GM21723 (cell line): ENCODE measurements around the gene CFAP57.
"Not testable (repeated sequence)": the region's sequence is repeated elsewhere in the genome, so short reads cannot be mapped to it uniquely, and the experiment has no call there.

Source experiments
- ATAC-seq: cut with Tn5 transposase; IDR thresholded peaks from one replicate; pipeline ENCODE4 v1.9.1; 2021; ENCODE audit warnings: mild to moderate bottlenecking, moderate library complexity; ENCODE audit not compliant: unreplicated experiment

CFAP57 gene

GRCh38 chr1:43171876-43172526 lies at the start of gene CFAP57, which contains the start of gene EBNA1BP2:
CFAP57 (plus strand) TSS chr1:43172330; CDS start chr1:43172754, 424 bp downstream.
EBNA1BP2 (minus strand) TSS chr1:43172290; CDS start chr1:43172118, 172 bp downstream.
- ATAC-seq: peak; percentile 89

DNA sequence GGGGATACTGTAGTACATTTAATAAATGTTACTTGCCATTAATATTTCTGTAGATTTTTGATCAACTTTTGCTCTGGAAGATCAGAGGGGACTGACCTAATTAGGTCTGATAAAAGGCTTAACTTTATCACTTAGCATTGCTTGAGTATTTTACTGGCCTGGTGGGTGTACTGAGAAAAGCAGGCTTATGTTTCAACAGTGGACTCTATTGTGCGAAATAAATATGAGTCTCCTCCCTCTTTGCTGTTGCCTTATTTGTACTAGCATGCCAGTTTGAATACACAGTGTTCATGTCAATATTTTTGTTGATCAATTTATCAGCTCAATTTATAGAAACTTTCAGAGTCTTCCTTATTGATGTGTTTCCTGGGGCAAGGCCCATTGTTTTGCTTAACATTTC lies 49.1 kb upstream of the CFAP57 start:
- no peak for ATAC-seq

GRCh38 chr1:43128816-43129215 lies 43.3 kb upstream of the CFAP57 start:
- ATAC-seq: no peak

- ATAC-seq: no peak
Observed at GRCh38 chr1:43129426-43129825, 42.7 kb upstream of the CFAP57 start.

GRCh38 chr1:43134068-43134467 lies 38.1 kb upstream of the CFAP57 start:
- ATAC-seq: no peak

DNA sequence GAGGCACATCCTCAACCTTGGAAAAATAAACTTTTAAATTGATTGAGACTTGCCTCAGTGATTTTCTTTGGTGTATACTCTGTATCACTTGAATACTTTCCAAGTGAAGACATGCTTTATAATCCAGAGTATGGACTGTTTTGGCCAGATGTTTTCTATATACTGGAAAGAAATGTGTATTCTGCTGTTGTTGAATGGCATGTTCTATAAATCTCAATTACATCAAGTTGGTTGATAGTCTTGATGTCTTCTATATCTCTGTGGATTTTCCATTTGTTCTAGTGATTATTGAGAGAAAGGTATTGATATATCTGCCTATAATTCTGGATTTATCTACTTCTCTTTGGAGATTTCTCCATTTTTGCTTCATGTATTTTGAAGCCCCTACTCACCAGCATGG lies 37.5 kb upstream of the CFAP57 start:
- ATAC-seq: no peak

- ATAC-seq: no peak
Observed at GRCh38 chr1:43135857-43136781, 36.0 kb upstream of the CFAP57 start.

DNA sequence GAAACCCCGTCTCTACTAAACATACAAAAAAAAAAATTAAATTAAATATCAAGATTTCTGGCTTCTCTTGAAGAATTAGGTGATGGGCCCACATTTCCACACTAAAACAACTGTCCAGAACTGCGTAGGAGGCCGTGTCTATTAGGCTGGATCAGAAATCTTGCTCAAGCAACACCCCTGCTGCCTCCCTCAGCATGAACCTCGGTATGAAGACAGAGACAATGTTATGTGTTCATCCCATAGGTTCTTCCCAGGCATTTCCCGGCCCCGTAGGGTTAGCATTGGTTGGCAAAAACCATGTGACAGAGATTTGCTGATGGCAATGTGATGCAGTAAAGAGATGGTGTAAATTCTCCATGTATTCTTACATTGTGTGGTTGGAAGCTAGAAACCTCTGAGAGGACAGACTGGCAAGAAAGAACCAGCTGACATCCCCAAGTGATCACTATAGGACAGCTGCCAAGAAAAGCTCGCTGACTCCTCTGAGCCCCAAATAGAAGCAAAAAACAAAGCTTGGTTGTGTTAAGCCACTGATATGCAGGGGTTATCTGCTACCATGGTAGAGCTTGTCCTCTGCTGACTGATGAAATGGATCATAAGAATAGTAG lies 34.6 kb upstream of the CFAP57 start:
- no peak for ATAC-seq

DNA sequence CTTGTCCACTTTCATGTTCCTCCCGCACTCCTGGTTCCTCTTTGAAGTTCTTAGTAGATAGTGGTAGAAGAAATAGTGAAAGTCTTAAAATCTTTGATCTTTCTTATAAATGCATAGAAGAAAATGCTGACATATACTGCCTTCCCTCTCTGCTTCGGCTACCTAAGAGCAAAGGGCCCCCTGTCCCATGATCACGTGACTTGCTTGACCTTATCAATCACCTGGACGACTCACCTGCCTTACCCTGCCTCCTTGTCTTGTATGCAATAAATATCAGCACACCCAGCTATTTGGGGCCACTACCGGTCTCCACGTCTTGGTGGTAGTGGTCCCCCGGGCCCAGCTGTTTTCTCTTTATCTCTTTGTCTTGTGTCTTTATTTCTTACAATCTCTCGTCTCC lies 32.8 kb upstream of the CFAP57 start:
- not testable (repeated sequence) for ATAC-seq

GRCh38 chr1:43140010-43140409 lies 32.1 kb upstream of the CFAP57 start:
- no peak for ATAC-seq

DNA sequence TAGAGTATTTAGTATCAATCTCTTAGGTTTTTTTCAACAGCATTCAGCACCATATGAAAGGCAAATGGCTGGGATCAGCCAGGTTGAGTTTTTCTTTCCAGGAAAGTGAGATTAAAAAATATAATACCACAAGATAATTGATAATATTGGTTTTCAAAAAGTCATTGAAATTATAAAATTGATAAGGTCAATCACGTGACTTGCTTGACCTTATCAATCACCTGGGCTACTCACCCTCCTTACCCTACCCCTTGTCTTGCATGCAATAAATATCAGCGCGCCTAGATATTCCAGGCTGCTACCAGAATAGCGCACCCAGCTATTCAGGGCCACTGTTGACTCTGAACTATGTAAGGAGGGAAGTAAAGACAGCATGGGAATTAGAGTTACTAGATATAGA lies 31.5 kb upstream of the CFAP57 start:
- no peak for ATAC-seq

- no peak for ATAC-seq
Observed at GRCh38 chr1:43143441-43143888, 28.7 kb upstream of the CFAP57 start.

DNA sequence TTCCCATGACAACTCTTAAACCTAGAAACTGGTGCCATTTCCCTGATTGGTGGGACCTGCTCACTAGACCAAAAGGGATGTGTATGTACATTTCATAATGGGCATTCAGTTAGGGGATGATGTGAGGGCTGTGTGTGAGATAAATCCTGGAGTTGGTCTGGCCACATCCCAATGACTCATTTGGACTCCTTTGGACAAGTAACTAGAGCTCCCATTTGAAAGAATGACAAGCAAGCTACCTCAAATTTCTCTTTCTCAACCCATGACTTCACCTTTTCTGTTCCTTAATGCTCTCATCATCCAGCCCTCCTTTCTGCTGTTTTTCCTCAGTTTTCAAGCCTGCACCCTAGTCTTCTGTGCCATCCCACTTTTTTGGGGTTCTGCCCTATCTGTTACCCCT lies 27.9 kb upstream of the CFAP57 start:
- no peak for ATAC-seq

DNA sequence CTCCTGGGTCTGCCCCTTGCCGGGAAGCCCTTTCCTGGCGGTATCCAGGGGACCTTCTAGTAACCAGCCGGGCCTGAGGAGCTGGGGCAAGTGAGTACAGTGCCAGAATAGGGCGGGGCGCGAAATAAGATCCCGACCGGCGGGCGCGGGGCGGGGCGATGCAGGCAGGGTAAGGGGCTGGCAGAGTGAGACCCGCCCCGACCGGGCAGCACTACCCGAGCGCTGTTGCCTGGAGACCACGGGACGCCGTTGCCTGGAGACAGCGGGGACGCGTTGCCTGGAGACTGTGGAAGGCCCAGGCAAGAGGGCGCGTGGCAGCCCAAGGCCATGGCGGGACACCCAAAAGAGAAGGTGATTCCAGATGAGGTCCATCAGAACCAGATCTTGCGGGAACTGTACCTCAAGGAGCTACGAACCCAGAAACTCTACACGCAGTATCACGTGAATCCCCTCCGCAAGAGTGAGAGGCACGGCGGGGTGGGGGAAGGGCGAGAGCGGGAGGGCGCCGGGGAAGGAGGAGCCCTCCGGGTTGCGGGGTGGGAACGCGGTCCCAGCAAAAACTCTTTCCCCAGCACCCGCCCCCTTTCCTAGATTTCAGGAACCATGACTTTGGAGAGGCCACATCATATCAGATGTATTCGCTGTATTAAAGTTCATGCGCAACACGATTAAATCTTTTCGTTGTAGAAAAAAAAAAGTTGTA lies 24.4 kb upstream of the CFAP57 start:
- no peak for ATAC-seq

DNA sequence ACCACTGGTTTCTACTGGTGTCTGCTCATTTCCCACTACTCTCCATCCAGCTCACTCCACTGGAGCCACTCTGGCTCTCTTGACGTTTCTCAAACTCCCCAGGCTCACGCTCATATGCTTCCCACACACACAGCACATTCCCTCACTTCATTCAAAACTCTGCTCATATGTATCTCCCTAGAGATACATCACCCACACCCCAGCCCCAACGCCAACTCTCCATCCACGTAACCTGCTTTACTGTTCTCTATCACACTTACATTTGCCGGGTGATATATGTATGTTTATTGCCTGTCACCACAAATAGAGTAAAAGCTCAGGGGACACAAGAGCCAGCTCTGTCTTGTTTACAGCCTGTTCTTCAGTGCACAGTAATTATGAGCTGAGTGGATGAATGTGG lies 22.2 kb upstream of the CFAP57 start:
- no peak for ATAC-seq

DNA sequence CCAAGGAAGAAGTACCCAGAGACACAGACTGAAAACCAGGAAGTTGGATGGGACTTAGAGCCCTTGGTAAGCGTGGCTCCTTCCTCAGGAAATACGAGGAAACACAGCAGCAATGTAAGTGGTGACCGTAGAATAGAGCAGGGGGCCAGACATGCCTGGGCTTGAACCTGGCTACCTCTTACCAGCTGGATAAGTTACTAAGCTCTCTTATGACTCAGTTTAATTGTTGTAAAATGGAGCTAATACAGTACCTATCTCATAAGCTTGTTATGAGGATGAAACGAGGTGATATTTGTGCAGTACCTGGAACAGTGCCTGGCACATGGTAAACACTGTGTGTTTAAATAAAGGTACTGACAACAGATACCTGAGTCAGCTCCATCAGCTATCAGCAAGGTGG lies 19.3 kb upstream of the CFAP57 start:
- ATAC-seq: no peak

DNA sequence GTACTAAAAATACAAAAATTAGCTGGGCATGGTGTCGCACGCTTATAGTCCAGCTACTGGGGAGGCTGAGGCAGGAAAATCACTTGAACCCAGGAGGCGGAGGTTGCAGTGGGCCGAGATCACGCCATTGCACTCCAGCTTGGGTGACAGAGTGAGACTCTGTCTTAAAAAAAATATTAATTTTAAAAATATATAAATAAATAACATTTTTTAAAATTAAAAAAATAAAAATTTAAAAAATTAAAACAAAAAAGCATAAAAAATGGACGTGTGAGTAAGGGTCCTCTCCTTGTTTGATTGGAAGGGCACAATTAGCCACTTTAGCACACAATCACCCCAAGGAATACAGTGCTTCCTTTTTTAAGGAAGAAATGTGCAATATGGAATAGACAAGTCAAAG lies 18.7 kb upstream of the CFAP57 start:
- ATAC-seq: no peak

GRCh38 chr1:43156026-43156425 lies 16.1 kb upstream of the CFAP57 start:
- no peak for ATAC-seq

- no peak for ATAC-seq
Observed at GRCh38 chr1:43165162-43165561, 7.0 kb upstream of the CFAP57 start.

DNA sequence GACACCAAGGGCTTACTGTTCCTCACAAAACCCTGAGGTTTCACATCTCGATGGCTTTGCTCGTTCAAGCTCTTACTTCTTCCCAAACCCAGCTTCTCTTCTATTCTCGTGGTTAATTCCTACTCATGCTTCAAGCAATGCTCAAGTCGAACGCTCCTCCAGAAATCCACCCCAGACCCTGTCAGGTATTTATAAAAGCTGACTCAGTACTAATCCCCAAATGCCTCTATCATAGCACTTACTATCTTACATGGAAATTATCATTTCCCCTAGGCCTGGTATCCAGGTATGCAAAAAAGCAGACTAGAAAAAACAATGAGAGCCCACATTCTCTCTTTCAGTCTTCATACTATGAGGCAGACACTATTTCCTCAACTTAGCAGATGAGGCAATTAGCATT lies 6.4 kb upstream of the CFAP57 start:
- no peak for ATAC-seq

DNA sequence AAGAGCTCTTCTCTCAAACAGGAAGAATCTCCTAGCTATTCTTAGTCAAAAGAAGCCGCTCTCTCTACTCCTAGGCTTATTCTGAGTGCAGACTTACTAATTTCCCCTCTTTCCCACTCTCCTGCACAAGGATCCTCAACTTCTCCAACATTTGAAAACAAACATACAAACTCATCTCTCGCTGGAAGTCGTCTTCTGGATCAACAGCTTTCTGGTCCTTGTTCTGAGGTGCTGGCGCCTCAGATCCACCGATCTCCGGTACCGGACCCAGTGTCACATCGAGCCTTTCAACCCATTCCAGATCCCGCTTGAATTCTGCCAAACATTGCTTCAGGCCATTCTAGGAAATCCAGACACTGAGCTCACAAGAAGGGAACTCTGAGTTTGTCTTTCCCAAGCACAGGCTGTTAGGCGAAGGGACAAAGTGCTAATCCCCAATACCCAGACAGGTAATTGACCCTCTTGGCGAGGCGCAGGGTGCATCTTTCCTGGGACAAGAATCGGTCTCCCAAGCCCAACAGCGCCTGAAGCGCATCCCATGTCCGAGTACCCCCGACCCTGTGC lies 736 bp upstream of the CFAP57 start:
- no peak for ATAC-seq
